MCF 10A (cell line): ENCODE measurements around the gene PATE1. TPM values are rescaled to one million over a fixed set of nuclear protein-coding genes. Genes with fewer than 3 reads are reported as not detected.

Source experiments
- BruUV-seq: library from RNA; stranded (reverse); fragments of 400-500 nt; replicated peaks from 2 replicates; lab custom pipeline; 2021; lab: Mats Ljungman, UMichigan
- CTCF ChIA-PET: fragments of 300-600 bp; sonication (Branson Sonifier 250); formaldehyde crosslinking; extraction: SDS; loops from one replicate; lab custom pipeline; 2021; ENCODE audit warnings: antibody characterized with exemption, inconsistent platforms; lab: Yijun Ruan, JAX
- POLR2A ChIA-PET: fragments of 300-600, 350-650 bp; sonication (Branson Sonifier 250); formaldehyde crosslinking; extraction: SDS; loops from one replicate; lab custom pipeline; 2020; ENCODE audit warnings: antibody characterized with exemption, inconsistent platforms; lab: Yijun Ruan, JAX
- DNase-seq: peaks from one replicate; pipeline ENCODE4 v3.0.0-alpha.2; 2018; ENCODE audit not compliant: unreplicated experiment
- H3K27ac Mint-ChIP-seq: one replicate; pipeline ENCODE4 v1.8.0; 2022; ENCODE audit warnings: mild to moderate bottlenecking, low read depth, mixed read lengths; ENCODE audit not compliant: unreplicated experiment
- H3K27me3 Mint-ChIP-seq: one replicate; pipeline ENCODE4 v1.8.0; 2022; ENCODE audit warnings: mixed read lengths; ENCODE audit not compliant: insufficient read depth, unreplicated experiment
- H3K36me3 Mint-ChIP-seq: one replicate; pipeline ENCODE4 v1.8.0; 2022; ENCODE audit warnings: mild to moderate bottlenecking, moderate library complexity, mixed read lengths; ENCODE audit not compliant: insufficient read depth, unreplicated experiment
- H3K4me1 Mint-ChIP-seq: one replicate; pipeline ENCODE4 v1.8.0; 2022; ENCODE audit warnings: mixed read lengths; ENCODE audit not compliant: insufficient read depth, unreplicated experiment
- H3K4me3 Mint-ChIP-seq: one replicate; pipeline ENCODE4 v1.8.0; 2022; ENCODE audit warnings: mild to moderate bottlenecking, moderate library complexity, mixed read lengths; ENCODE audit not compliant: unreplicated experiment
- H3K9me3 Mint-ChIP-seq: one replicate; pipeline ENCODE4 v1.8.0; 2022; ENCODE audit warnings: mixed read lengths; ENCODE audit not compliant: unreplicated experiment
- intact Hi-C: fragments of 100-400 bp; cut with micrococcal nuclease; formaldehyde crosslinking; loops from 2 replicates; pipeline ENCODE4 v1.14.1; 2022
- total RNA-seq: library from RNA; stranded (reverse); gene quantifications from 2 replicates; pipeline ENCODE4 v1.2.3, GENCODE V29; 2022
- TF ChIP-seq, protein P1 (sequence below): fragments of 200-600 bp; IDR thresholded peaks from one replicate; pipeline ENCODE4 v1.8.0; 2022; ENCODE audit warnings: antibody characterized with exemption, mild to moderate bottlenecking; ENCODE audit not compliant: unreplicated experiment

PATE1 gene
- total RNA-seq, 1 experiment from 2014 or later = not detected

DNA sequence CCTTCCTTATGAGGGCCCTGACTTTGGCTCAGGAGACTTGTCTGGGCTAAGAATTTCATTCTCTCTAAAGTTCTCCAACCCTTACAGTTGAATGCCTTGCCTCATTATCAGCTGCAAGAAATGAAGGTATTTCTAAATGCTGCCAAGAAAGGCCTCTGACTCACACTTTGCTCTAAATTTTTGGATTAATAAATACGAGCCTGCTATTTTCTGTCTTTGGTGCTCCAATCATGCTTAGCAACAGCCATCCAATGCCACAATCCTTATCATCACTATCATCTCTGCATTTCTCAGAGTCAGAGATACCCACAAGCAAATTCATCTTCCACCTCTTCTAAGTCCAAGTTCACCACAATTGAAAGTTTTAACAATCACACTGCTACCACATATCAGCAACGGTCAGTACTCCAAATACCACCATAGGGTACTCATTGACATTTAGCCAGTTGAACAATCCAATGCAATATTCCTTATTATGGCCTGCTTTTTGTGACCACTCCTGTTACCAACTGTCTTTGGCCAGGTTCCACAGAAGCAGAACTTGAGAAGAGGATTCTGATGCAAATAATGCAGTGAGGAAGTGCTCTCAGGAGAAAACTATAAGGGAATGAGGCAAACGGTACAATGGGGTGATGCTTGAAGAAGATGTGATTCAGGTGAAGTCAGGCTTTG is 26.9 kb downstream of the PATE1 start:
- H3K4me3 Mint-ChIP-seq = no peak overlapping the region
- intact Hi-C loops = no loop called here
- CTCF ChIA-PET = interaction anchor here (0.6 to 0.9 kb wide), 2 partner anchors 102 to 1128 kb away, joined by 3 to 4 read pairs; no protein-coding TSS in a partner anchor
- no peak overlapping the region for H3K27ac Mint-ChIP-seq
- TF ChIP-seq, protein P1, sequence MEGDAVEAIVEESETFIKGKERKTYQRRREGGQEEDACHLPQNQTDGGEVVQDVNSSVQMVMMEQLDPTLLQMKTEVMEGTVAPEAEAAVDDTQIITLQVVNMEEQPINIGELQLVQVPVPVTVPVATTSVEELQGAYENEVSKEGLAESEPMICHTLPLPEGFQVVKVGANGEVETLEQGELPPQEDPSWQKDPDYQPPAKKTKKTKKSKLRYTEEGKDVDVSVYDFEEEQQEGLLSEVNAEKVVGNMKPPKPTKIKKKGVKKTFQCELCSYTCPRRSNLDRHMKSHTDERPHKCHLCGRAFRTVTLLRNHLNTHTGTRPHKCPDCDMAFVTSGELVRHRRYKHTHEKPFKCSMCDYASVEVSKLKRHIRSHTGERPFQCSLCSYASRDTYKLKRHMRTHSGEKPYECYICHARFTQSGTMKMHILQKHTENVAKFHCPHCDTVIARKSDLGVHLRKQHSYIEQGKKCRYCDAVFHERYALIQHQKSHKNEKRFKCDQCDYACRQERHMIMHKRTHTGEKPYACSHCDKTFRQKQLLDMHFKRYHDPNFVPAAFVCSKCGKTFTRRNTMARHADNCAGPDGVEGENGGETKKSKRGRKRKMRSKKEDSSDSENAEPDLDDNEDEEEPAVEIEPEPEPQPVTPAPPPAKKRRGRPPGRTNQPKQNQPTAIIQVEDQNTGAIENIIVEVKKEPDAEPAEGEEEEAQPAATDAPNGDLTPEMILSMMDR = no peak
- H3K9me3 Mint-ChIP-seq = no peaks in the 10 kb centered on the region
- no peaks in the 10 kb centered on the region for H3K36me3 Mint-ChIP-seq
- H3K4me1 Mint-ChIP-seq = peaks cover 6% of the 10 kb centered on the region
- peaks cover 16% of the 10 kb centered on the region for H3K27me3 Mint-ChIP-seq
- POLR2A ChIA-PET = no interaction called here
- no peak for DNase-seq
- no TSS peak for BruUV-seq

DNA sequence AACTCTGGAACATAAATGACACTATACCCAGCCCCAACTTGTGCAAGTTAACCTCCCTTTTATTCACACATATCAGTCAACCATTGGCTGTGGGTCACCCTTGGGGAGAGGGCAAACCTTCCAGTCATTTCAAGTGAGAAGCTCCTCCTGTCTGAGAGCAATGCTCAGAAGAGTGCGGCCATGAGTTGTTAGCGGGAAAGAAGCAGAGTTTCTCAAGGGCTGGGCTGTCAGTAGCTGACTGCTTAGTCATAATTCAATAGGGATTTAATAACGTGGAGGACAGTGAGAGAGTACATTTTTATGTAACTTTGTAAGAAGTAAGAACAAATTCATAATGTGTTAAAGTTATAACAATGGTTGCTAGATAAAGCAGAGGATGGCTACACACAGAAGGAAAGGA is 27.4 kb downstream of the PATE1 start:
- H3K36me3 Mint-ChIP-seq = no peaks in the 10 kb centered on the region
- H3K9me3 Mint-ChIP-seq = no peaks in the 10 kb centered on the region
- no peak overlapping the region for H3K27ac Mint-ChIP-seq
- no TSS peak for BruUV-seq
- H3K4me1 Mint-ChIP-seq = peaks cover 6% of the 10 kb centered on the region
- ChIA-PET CTCF (interaction anchor here (0.6 kb wide), 1 partner anchor 1128 kb away, joined by 4 read pairs; no protein-coding TSS in a partner anchor), POLR2A (no interaction called here)
- intact Hi-C loops = no loop called here
- no peak overlapping the region for H3K4me3 Mint-ChIP-seq
- TF ChIP-seq, protein P1 = no peak
- no peak for DNase-seq
- H3K27me3 Mint-ChIP-seq = peaks cover 11% of the 10 kb centered on the region

DNA sequence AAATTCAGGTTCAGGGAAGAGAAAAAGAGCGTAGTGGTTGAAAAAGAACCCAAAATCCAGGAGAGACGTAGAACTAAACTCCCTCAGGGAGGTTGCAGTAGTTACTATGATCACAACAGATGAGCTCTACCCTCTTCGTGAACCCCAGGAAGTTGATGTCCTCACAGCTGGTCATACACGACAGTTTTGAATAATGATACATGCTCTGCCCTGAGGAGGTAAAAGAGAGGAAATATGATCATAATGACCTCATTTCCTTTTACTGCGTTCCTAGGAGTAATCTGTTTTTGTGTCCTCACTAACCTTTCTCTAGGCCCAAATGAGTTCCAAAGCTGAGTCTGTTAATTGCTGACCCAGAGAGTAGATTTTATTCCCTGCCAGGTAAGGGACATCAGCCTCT is 31.2 kb downstream of the PATE1 start:
- ChIA-PET POLR2A (no interaction called here), CTCF (no interaction called here)
- Mint-ChIP-seq H3K4me1 (peaks cover 6% of the 10 kb centered on the region), H3K4me3 (no peak overlapping the region), H3K27me3 (no peaks in the 10 kb centered on the region), H3K36me3 (no peaks in the 10 kb centered on the region), H3K27ac (no peak overlapping the region), H3K9me3 (peaks cover 8% of the 10 kb centered on the region)
- TF ChIP-seq, protein P1 = no peak
- no TSS peak for BruUV-seq
- intact Hi-C loops = no loop called here
- DNase-seq = no peak

DNA sequence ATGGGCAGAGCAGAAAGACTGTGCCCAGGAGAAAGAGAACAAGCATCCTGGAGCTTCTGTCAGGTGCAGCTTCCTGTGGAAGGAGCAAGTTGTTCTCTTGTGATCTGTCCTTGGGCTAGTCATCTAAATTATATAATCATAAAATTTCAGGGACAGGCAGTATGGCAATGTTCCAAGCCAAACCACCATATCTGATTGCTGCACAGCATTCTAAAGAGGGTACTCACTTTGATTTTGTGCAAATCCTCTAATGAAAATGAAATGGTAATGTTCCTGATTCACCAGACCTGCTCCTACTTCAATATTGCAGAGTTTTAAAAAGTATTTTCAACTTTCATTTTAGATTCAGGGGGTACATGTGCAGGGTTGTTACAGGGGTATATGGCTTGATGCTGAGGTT is 32.6 kb downstream of the PATE1 start, which contains the start of gene PATE2:
PATE2 (minus strand) TSS at position 101 of the 400 bp plus-strand sequence; CDS start at position 46, 55 bp downstream.
- Mint-ChIP-seq H3K4me1 (no peaks in the 10 kb centered on the region), H3K27ac (no peak within 1 kb of the TSS), H3K36me3 (no peaks in the 10 kb centered on the region), H3K9me3 (peaks cover 8% of the 10 kb centered on the region), H3K4me3 (no peak within 1 kb of the TSS), H3K27me3 (no peaks in the 10 kb centered on the region)
- no TSS peak for BruUV-seq
- ChIA-PET CTCF (no interaction called here), POLR2A (no interaction called here)
- intact Hi-C loops = no loop called here
- DNase-seq = no peak
- TF ChIP-seq, protein P1 = no peak
